HepG2 (cell line): Measurements from ENCODE around the gene FRMD8. TPM values are rescaled to one million over a fixed set of nuclear protein-coding genes. Genes with fewer than 3 reads are reported as not detected.

Experiments
- CREM ChIP-seq, 2 experiments: sonication (generic) in 1 of 2; formaldehyde crosslinking in 1 of 2; IDR thresholded peaks; 2 replicates each; pipeline versions ENCODE4 v1.4.0 to v1.6.1; 2016 to 2020; ENCODE audit warnings: antibody characterized with exemption in 1 of 2, mild to moderate bottlenecking in 1 of 2, missing genetic modification reagents in 1 of 2
- DBP ChIP-seq: sonication (generic); formaldehyde crosslinking; IDR thresholded peaks from 2 replicates; pipeline ENCODE4 v1.4.0; 2020; ENCODE audit warnings: missing genetic modification reagents; ENCODE audit errors: not compliant biosample characterization
- ELF1 ChIP-seq: sonication (generic); formaldehyde crosslinking; IDR thresholded peaks from 2 replicates; pipeline ENCODE4 v1.4.0; 2020; ENCODE audit warnings: missing genetic modification reagents
- FOXA1 ChIP-seq, 2 experiments: fragments of 450-650 bp in 1 of 2; sonication (generic) in 1 of 2; formaldehyde crosslinking in 1 of 2; IDR thresholded peaks; 2 replicates each; pipeline versions ENCODE4 v1.4.0 to v1.6.1; 2016 to 2020; ENCODE audit warnings: missing genetic modification reagents in 1 of 2
- FOXJ3 ChIP-seq: sonication (generic); formaldehyde crosslinking; IDR thresholded peaks from 2 replicates; pipeline ENCODE4 v1.4.0; 2020; ENCODE audit warnings: missing genetic modification reagents, mild to moderate bottlenecking, borderline replicate concordance
- GABPB1 ChIP-seq: IDR thresholded peaks from 2 replicates; pipeline ENCODE4 v1.6.1; 2016; ENCODE audit warnings: mild to moderate bottlenecking, missing genetic modification reagents, moderate library complexity, missing compliant biosample characterization
- KDM4B ChIP-seq: sonication (generic); formaldehyde crosslinking; IDR thresholded peaks from 2 replicates; pipeline ENCODE4 v1.4.0; 2020; ENCODE audit warnings: missing genetic modification reagents
- KDM5A ChIP-seq: fragments of 200-600 bp; sonication (generic); IDR thresholded peaks from 2 replicates; pipeline ENCODE4 v1.7.0; 2018; ENCODE audit warnings: antibody characterized with exemption, mild to moderate bottlenecking, low read length, borderline replicate concordance
- MAFG ChIP-seq: sonication (generic); formaldehyde crosslinking; IDR thresholded peaks from 2 replicates; pipeline ENCODE4 v1.5.1; 2020; ENCODE audit warnings: mild to moderate bottlenecking, missing genetic modification reagents
- NFYC ChIP-seq: IDR thresholded peaks from 2 replicates; pipeline ENCODE4 v1.6.1; 2016; ENCODE audit warnings: missing genetic modification reagents, missing compliant biosample characterization
- PBX3 ChIP-seq: sonication (generic); formaldehyde crosslinking; IDR thresholded peaks from 2 replicates; pipeline ENCODE4 v1.8.1; 2023; ENCODE audit warnings: missing genetic modification reagents, inconsistent platforms, borderline replicate concordance
- PITX1 ChIP-seq: sonication (generic); formaldehyde crosslinking; IDR thresholded peaks from 2 replicates; pipeline ENCODE4 v1.5.1; 2020; ENCODE audit warnings: mild to moderate bottlenecking, missing genetic modification reagents
- ZBTB43 ChIP-seq: sonication (generic); formaldehyde crosslinking; conservative IDR thresholded peaks from 2 replicates; pipeline ENCODE4 v1.4.0; 2020; ENCODE audit warnings: missing genetic modification reagents
- ZBTB44 ChIP-seq: sonication (generic); formaldehyde crosslinking; IDR thresholded peaks from 2 replicates; pipeline ENCODE4 v1.4.0; 2020; ENCODE audit warnings: missing genetic modification reagents
- ZNF451 ChIP-seq: sonication (generic); formaldehyde crosslinking; IDR thresholded peaks from 2 replicates; pipeline ENCODE4 v1.5.0; 2020; ENCODE audit warnings: mild to moderate bottlenecking, missing genetic modification reagents
- ZNF574 ChIP-seq: sonication (generic); formaldehyde crosslinking; IDR thresholded peaks from 2 replicates; pipeline ENCODE4 v1.4.0; 2020; ENCODE audit warnings: missing genetic modification reagents
- ZZZ3 ChIP-seq: sonication (generic); formaldehyde crosslinking; IDR thresholded peaks from 2 replicates; pipeline ENCODE4 v1.4.0; 2020; ENCODE audit warnings: missing genetic modification reagents, mild to moderate bottlenecking, borderline replicate concordance
- polyA plus RNA-seq, 8 experiments: library from polyadenylated mRNA; depleted of rRNA in 3 of 8; stranded (reverse) in 7 of 8; unstranded in 1 of 8; fragments of >200 nt; fragmentation: Illumina TruSeq in 4 of 8; extraction: Trizol in 4 of 8; gene quantifications; 2 replicates each; pipeline versions ENCODE4 v1.2.1 to v1.2.3, GENCODE V29; 2011 to 2016; ENCODE audit warnings: low read depth in 4 of 8, missing spikeins in 1 of 8, mixed read lengths in 1 of 8; ENCODE audit not compliant: insufficient read depth in 1 of 8
- total RNA-seq, 5 experiments: library from RNA; depleted of rRNA; stranded (reverse); fragments of >200 nt; fragmentation: Illumina TruSeq; extraction: Trizol; gene quantifications; 2 replicates each; pipeline ENCODE4 v1.2.3, GENCODE V29; 2016; ENCODE audit warnings: low read depth in 1 of 5

The FRMD8 gene
- total and polyA plus RNA-seq, 2 of the 13 experiments (the other 11 are each of a cell fraction or from before 2014, with no cell fraction given), result 5.8 to 20.6 TPM

GRCh38 chr11:65422633-65423515 is 36.4 kb downstream of the FRMD8 start, which contains the start of gene NEAT1 (continued):
- peak; percentile 88 for TF ChIP-seq KDM4B
- TF ChIP-seq DBP (CRISPR knock-in tag), result no peak
- peak; percentile 92; the same call in 1 of the 2 replicates for TF ChIP-seq ZBTB44 (CRISPR knock-in tag)
- peak; percentile 69 for TF ChIP-seq FOXJ3 (CRISPR knock-in tag)
- TF ChIP-seq FOXA1 (IDR thresholded peaks at IDR 0.05), result no peak
- TF ChIP-seq FOXA1 (CRISPR knock-in tag; IDR thresholded peaks at IDR 0.05), result 0 out of 2 replicates have a peak, but pooled peaks have one; percentile 33
- TF ChIP-seq ELF1 (CRISPR knock-in tag), result peak; percentile 58; the same call in 1 of the 2 replicates
- TF ChIP-seq PBX3 (CRISPR knock-in tag), result peak; percentile 64; the same call in 1 of the 2 replicates
- no peak for TF ChIP-seq MAFG (CRISPR knock-in tag)
- TF ChIP-seq NFYC (CRISPR knock-in tag), result peak; percentile 43; the same call in 1 of the 2 replicates
- TF ChIP-seq ZNF451, result no peak
- TF ChIP-seq ZBTB43 (CRISPR knock-in tag), result 0 out of 2 replicates have a peak, but pooled peaks have one; percentile 29
- TF ChIP-seq ZZZ3, result no peak
- no peak for TF ChIP-seq PITX1
- no peak; the same call in 1 of the 2 replicates for TF ChIP-seq GABPB1 (CRISPR knock-in tag)
- peak; percentile 30; the same call in 1 of the 2 replicates for TF ChIP-seq ZNF574 (CRISPR knock-in tag)
- TF ChIP-seq CREM (IDR thresholded peaks at IDR 0.05), result peak; percentile 80
- TF ChIP-seq CREM (CRISPR knock-in tag; IDR thresholded peaks at IDR 0.05), result no peak
- no peak; the same call in 1 of the 2 replicates for TF ChIP-seq KDM5A
